Tibial artery (tissue), 4 donors: ENCODE data around the gene HSF2BP.
"Not testable (repeated sequence)": the region's sequence is repeated elsewhere in the genome, so short reads cannot be mapped to it uniquely, and the experiment has no call there.

ENCODE experiments used
- DNase-seq, 2 donors: peaks; one replicate each; pipeline ENCODE4 v3.0.0-alpha.2; 2019
- H3K27ac ChIP-seq, 2 donors: fragments of 200-600 bp; sonication (generic) in 1 of 2; 1 replicate in 1 of 2; 2 replicates in 1 of 2; pipeline ENCODE4 v1.5.1; 2018 to 2019; ENCODE audit warnings: mild to moderate bottlenecking in 1 of 2
- H3K27me3 ChIP-seq, 2 donors: fragments of 200-600 bp; sonication (generic) in 1 of 2; one replicate each; pipeline versions ENCODE4 v1.5.1 to v1.6.0; 2016 to 2019
- H3K36me3 ChIP-seq, 3 donors: fragments of 200-600 bp; sonication (generic) in 2 of 3; one replicate each; pipeline ENCODE4 v1.5.1; 2016 to 2019; ENCODE audit warnings: mild to moderate bottlenecking in 2 of 3
- H3K4me1 ChIP-seq, 4 donors: fragments of 200-600 bp; sonication (generic) in 2 of 4; 1 replicate in 3 of 4; 2 replicates in 1 of 4; pipeline ENCODE4 v1.5.1; 2016 to 2019
- H3K4me3 ChIP-seq, 2 donors: fragments of 200-600 bp; sonication (generic) in 1 of 2; 1 replicate in 1 of 2; 2 replicates in 1 of 2; pipeline ENCODE4 v1.5.1; 2018 to 2019; ENCODE audit warnings: mild to moderate bottlenecking in 2 of 2
- H3K9me3 ChIP-seq, 3 donors: fragments of 200-600 bp; sonication (generic) in 1 of 3; one replicate each; pipeline ENCODE4 v1.5.1; 2016 to 2019
- intact Hi-C: fragments of 100-400 bp; cut with DNase I; formaldehyde crosslinking; loops from one replicate; pipeline ENCODE4 v1.15.0; 2023; ENCODE audit warnings: low total_unique reads
- TF ChIP-seq, protein P1 (sequence below), 2 experiments: fragments of 200-600 bp in 1 of 2; fragments of 450-650 bp in 1 of 2; IDR thresholded peaks; one replicate each; pipeline ENCODE4 v1.5.1; 2017 to 2019; ENCODE audit warnings: antibody characterized with exemption in 2 of 2, mild to moderate bottlenecking in 1 of 2, moderate library complexity in 1 of 2

HSF2BP gene

DNA sequence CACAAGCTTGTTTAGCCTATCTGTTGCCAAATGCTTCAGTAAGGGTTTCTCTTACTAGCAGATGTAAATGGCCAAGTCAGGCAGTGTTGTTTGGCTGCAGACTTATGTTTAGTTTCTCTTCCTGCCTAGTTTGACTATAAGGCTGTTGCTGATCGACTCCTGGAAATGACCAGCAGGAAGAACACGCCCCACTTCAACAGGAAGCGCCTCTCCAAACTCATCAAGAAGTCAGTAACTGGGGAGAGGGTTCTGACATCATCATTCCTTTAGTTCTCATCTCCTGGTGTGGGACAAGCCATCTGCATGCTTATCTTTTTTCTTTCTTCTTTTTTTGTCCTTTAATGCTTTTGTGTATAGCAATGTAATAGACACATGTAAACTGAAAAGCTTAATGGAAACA is 25.1 kb upstream of the HSF2BP start:
- H3K27ac ChIP-seq, result no peak overlapping the region
- intact Hi-C loops, result loop anchor here (5.0 kb wide), 1 partner anchor 73 kb away; no protein-coding TSS in a partner anchor
- H3K27me3 ChIP-seq, result no peaks in the 10 kb centered on the region
- H3K9me3 ChIP-seq, result no peaks in the 10 kb centered on the region
- no peak for DNase-seq
- no peak overlapping the region for H3K4me3 ChIP-seq
- no peaks in the 10 kb centered on the region for H3K4me1 ChIP-seq
- TF ChIP-seq, protein P1, sequence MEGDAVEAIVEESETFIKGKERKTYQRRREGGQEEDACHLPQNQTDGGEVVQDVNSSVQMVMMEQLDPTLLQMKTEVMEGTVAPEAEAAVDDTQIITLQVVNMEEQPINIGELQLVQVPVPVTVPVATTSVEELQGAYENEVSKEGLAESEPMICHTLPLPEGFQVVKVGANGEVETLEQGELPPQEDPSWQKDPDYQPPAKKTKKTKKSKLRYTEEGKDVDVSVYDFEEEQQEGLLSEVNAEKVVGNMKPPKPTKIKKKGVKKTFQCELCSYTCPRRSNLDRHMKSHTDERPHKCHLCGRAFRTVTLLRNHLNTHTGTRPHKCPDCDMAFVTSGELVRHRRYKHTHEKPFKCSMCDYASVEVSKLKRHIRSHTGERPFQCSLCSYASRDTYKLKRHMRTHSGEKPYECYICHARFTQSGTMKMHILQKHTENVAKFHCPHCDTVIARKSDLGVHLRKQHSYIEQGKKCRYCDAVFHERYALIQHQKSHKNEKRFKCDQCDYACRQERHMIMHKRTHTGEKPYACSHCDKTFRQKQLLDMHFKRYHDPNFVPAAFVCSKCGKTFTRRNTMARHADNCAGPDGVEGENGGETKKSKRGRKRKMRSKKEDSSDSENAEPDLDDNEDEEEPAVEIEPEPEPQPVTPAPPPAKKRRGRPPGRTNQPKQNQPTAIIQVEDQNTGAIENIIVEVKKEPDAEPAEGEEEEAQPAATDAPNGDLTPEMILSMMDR (IDR thresholded peaks at IDR 0.05), result no peak
- peaks cover 64 to 94% (median 83%) of the 10 kb centered on the region in 3 donors for H3K36me3 ChIP-seq

- TF ChIP-seq, protein P1 (IDR thresholded peaks at IDR 0.05), result no peak
- no peak overlapping the region for H3K27ac ChIP-seq
- H3K9me3 ChIP-seq, result no peaks in the 10 kb centered on the region
- H3K36me3 ChIP-seq, result peaks cover 56 to 94% (median 61%) of the 10 kb centered on the region in 3 donors
- DNase-seq, result peak in 1 of 2 donors; percentile 37
- H3K4me1 ChIP-seq, result no peaks in the 10 kb centered on the region
- H3K27me3 ChIP-seq, result no peaks in the 10 kb centered on the region
- H3K4me3 ChIP-seq, result no peak overlapping the region
- intact Hi-C loops, result loop anchor here (5.0 kb wide), 1 partner anchor 76 kb away; no protein-coding TSS in a partner anchor
Measured at GRCh38 chr21:43681650-43682049, 22.4 kb upstream of the HSF2BP start.

- H3K27me3 ChIP-seq, H3K27ac ChIP-seq, H3K9me3 ChIP-seq, H3K4me3 ChIP-seq, H3K4me1 ChIP-seq: not testable (repeated sequence)
- peak in 1 of 2 donors; percentile 0 for DNase-seq
- intact Hi-C loops, result loop anchor here (5.0 kb wide), 1 partner anchor 77 kb away; no protein-coding TSS in a partner anchor
- peaks cover 59 to 94% (median 60%) of the 10 kb centered on the region in 3 donors for H3K36me3 ChIP-seq
Measured at GRCh38 chr21:43680421-43680820, 21.1 kb upstream of the HSF2BP start.

DNA sequence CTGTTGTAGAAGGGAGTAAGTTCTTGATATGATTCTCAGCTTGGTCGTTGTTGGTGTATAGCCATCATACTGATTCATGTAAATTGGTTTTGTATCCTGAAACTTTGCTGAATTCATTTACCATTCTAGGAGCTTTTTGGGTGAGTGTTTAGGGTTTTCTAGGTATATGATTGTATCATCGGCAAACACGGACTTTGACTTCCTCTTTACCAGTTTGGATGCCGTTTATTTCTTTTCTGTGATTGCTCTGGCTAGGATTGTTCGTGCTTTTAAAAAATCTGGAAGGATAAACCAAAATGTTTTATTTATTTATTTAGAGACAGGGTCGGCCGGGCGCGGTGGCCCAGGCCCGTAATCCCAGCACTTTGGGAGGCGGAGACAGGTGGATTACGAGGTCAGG is 20.7 kb upstream of the HSF2BP start:
- TF ChIP-seq, protein P1 (IDR thresholded peaks at IDR 0.05), result no peak
- Histone ChIP-seq H3K36me3 (peaks cover 60 to 94% (median 61%) of the 10 kb centered on the region in 3 donors), H3K4me3 (no peak overlapping the region), H3K27me3 (no peaks in the 10 kb centered on the region), H3K4me1 (no peaks in the 10 kb centered on the region), H3K9me3 (no peaks in the 10 kb centered on the region), H3K27ac (no peak overlapping the region)
- DNase-seq, result no peak
- intact Hi-C loops, result loop anchor here (5.0 kb wide), 1 partner anchor 77 kb away; no protein-coding TSS in a partner anchor

GRCh38 chr21:43676391-43676790 is 17.1 kb upstream of the HSF2BP start:
- no peaks in the 10 kb centered on the region for H3K4me1 ChIP-seq
- intact Hi-C loops, result no loop called here
- no peaks in the 10 kb centered on the region for H3K9me3 ChIP-seq
- no peaks in the 10 kb centered on the region for H3K27me3 ChIP-seq
- no peak overlapping the region for H3K4me3 ChIP-seq
- DNase-seq, result no peak
- no peak overlapping the region for H3K27ac ChIP-seq
- TF ChIP-seq, protein P1 (IDR thresholded peaks at IDR 0.05), result no peak
- H3K36me3 ChIP-seq, result peaks cover 39 to 84% (median 70%) of the 10 kb centered on the region in 3 donors

DNA sequence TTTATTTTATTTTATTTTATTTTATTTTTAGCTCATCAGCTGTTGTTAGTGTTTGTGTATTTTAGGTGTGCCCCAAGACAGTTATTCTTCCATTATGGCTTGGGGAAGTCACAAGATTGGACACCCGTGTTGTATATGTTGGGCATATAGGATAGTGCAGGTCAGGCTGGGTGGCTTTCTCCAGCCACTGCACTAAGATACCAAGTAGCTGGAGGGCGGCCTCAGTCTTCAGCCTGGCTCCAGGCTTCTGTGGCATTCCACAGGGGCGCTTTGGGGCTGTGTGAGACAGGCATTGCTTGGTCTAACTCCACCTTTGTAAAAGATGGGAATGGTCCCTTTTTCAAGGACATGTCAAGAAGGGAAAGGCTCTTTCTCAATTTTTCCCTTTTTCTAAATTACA is 16.6 kb upstream of the HSF2BP start:
- no peaks in the 10 kb centered on the region for H3K27me3 ChIP-seq
- H3K4me1 ChIP-seq, result no peaks in the 10 kb centered on the region
- H3K36me3 ChIP-seq, result peaks cover 42 to 84% (median 70%) of the 10 kb centered on the region in 3 donors
- TF ChIP-seq, protein P1 (IDR thresholded peaks at IDR 0.05), result no peak
- H3K27ac ChIP-seq, result no peak overlapping the region
- intact Hi-C loops, result no loop called here
- no peak overlapping the region for H3K4me3 ChIP-seq
- no peaks in the 10 kb centered on the region for H3K9me3 ChIP-seq
- DNase-seq, result no peak
